ENCODE results near the gene MRPL10. TPM values are rescaled to one million over a fixed set of nuclear protein-coding genes. Genes with fewer than 3 reads are reported as not detected.
A peak's percentile ranks its signal among the peaks of the same experiment; 100 is the strongest.
"Not testable (repeated sequence)": the region's sequence is repeated elsewhere in the genome, so short reads cannot be mapped to it uniquely, and the experiment has no call there.

The MRPL10 gene
- total RNA-seq, 1 donor from 2014 or later: 33.5 TPM

- peak; percentile 83 for DNase-seq (ENCODE audit: low spot score)
These were observed 30.7 kb downstream of the MRPL10 start for GRCh38 chr17:47800686-47801085.

GRCh38 chr17:47797797-47798196 lies 33.5 kb downstream of the MRPL10 start:
- no peak for DNase-seq (ENCODE audit: low spot score)

GRCh38 chr17:47792979-47793378 lies 38.4 kb downstream of the MRPL10 start:
- DNase-seq (ENCODE audit: low spot score): peak; percentile 53

- no peak for DNase-seq (ENCODE audit: low spot score)
These were observed 38.9 kb downstream of the MRPL10 start for GRCh38 chr17:47792457-47792856.

GRCh38 chr17:47791025-47791424 lies 40.3 kb downstream of the MRPL10 start:
- peak; percentile 37 for DNase-seq (ENCODE audit: low spot score)

- DNase-seq (ENCODE audit: low spot score): peak; percentile 89
These were observed 41.5 kb downstream of the MRPL10 start for GRCh38 chr17:47789611-47790561.

- peak; percentile 2 for DNase-seq (ENCODE audit: low spot score)
These were observed 45.7 kb downstream of the MRPL10 start for GRCh38 chr17:47785538-47786123.

- no peak for DNase-seq (ENCODE audit: low spot score)
These were observed 49.9 kb downstream of the MRPL10 start for GRCh38 chr17:47781397-47781796.

GRCh38 chr17:47778184-47778635 lies 53.1 kb downstream of the MRPL10 start:
- DNase-seq (ENCODE audit: low spot score): no peak

GRCh38 chr17:47776330-47777197 lies 54.8 kb downstream of the MRPL10 start:
- DNase-seq (ENCODE audit: low spot score): no peak

- no peak for DNase-seq (ENCODE audit: low spot score)
These were observed 56.3 kb downstream of the MRPL10 start for GRCh38 chr17:47774987-47775580.

- DNase-seq (ENCODE audit: low spot score): no peak
These were observed 57.0 kb downstream of the MRPL10 start for GRCh38 chr17:47774331-47774730.

GRCh38 chr17:47773649-47774048 lies 57.7 kb downstream of the MRPL10 start:
- not testable (repeated sequence) for DNase-seq (ENCODE audit: low spot score)

Other genes starting within 250 kb of the MRPL10 start
- gene KPNB1, start 181.6 kb downstream of the MRPL10 start, total RNA-seq: 276 TPM
- 21.7 TPM for gene TBKBP1, start 137.4 kb downstream of the MRPL10 start, total RNA-seq
- gene TBX21, start 98.3 kb downstream of the MRPL10 start, total RNA-seq: 0.35 TPM
- gene OSBPL7, start 9.7 kb downstream of the MRPL10 start, total RNA-seq: 5.1 TPM
- not detected for gene LRRC46, start 129 bp upstream of the MRPL10 start, total RNA-seq
- 70.6 TPM for gene SCRN2, start 9.7 kb upstream of the MRPL10 start, total RNA-seq
- gene SP6, start 19.6 kb upstream of the MRPL10 start, total RNA-seq: 1.9 TPM
- gene SP2, start 64.7 kb upstream of the MRPL10 start, total RNA-seq: 12.7 TPM
- 28.2 TPM for gene PNPO, start 110.0 kb upstream of the MRPL10 start, total RNA-seq
- gene PRR15L, start 126.3 kb upstream of the MRPL10 start, total RNA-seq: not detected
- 105 TPM for gene CDK5RAP3, start 139.6 kb upstream of the MRPL10 start, total RNA-seq
- gene COPZ2, start 206.3 kb upstream of the MRPL10 start, total RNA-seq: 64.4 TPM
- 171 TPM for gene NFE2L1, start 216.8 kb upstream of the MRPL10 start, total RNA-seq

Data from mesenteric fat pad (tissue), 1 donor.